GM12878 (cell line): ENCODE measurements around the gene SLC15A3. TPM values are rescaled to one million over a fixed set of nuclear protein-coding genes. Genes with fewer than 3 reads are reported as not detected.

Source experiments
- E4F1 ChIP-seq: fragments of 450-650 bp; IDR thresholded peaks from 2 replicates; pipeline ENCODE4 v1.6.1; 2018; ENCODE audit warnings: borderline replicate concordance, mild to moderate bottlenecking; ENCODE audit not compliant: partially characterized antibody
- NBN ChIP-seq: fragments of 450-650 bp; IDR thresholded peaks from 2 replicates; pipeline ENCODE4 v1.6.1; 2016
- NR2F1 ChIP-seq: fragments of 450-650 bp; conservative IDR thresholded peaks from 2 replicates; pipeline ENCODE4 v1.6.1; 2017; ENCODE audit warnings: mild to moderate bottlenecking
- PBX3 ChIP-seq: IDR thresholded peaks from 2 replicates; pipeline ENCODE4 v1.6.1; 2011; ENCODE audit warnings: mild to moderate bottlenecking, low read depth, low read length, moderate library complexity; ENCODE audit not compliant: insufficient replicate concordance
- PML ChIP-seq: IDR thresholded peaks from 2 replicates; pipeline ENCODE4 v1.6.1; 2012; ENCODE audit warnings: low read length, inconsistent platforms
- ZBTB11 ChIP-seq: fragments of 450-650 bp; formaldehyde crosslinking; IDR thresholded peaks from 2 replicates; pipeline ENCODE4 v1.5.0; 2022; ENCODE audit warnings: mild to moderate bottlenecking, missing genetic modification characterization
- polyA plus RNA-seq, 11 experiments: library from polyadenylated mRNA; depleted of rRNA in 4 of 11; unstranded in 6 of 11; stranded (reverse) in 5 of 11; fragments of >200 nt; fragmentation: Nextera tagmentation in 4 of 11; fragmentation: Illumina TruSeq in 1 of 11; extraction: Ambion mirVana in 4 of 11; extraction: Trizol in 1 of 11; gene quantifications; 1 replicate in 1 of 11; 2 replicates in 10 of 11; pipeline versions ENCODE4 v1.2.1 to v1.2.3, GENCODE V29; 2011 to 2016; ENCODE audit warnings: inconsistent platforms in 2 of 11, missing spikeins in 2 of 11, low read depth in 1 of 11
- total RNA-seq, 4 experiments: library from RNA; depleted of rRNA in 3 of 4; stranded (reverse); fragments of >200 nt in 3 of 4; fragmentation: Illumina TruSeq in 1 of 4; extraction: Trizol in 1 of 4; gene quantifications; 2 replicates each; pipeline versions ENCODE4 v1.2.1 to v1.2.3, GENCODE V29; 2013 to 2021

Gene SLC15A3
- total and polyA plus RNA-seq, 10 of the 15 experiments (the other 5 are each of a cell fraction or from before 2014, with no cell fraction given): 17.7 to 102 (median 55.8) TPM

- TF ChIP-seq E4F1 (no peak), NBN (no peak), PML (no peak), PBX3 (no peak), ZBTB11 (no peak), NR2F1 (no peak)
- TF ChIP-seq, all 136 proteins: peak for 0
Measured at GRCh38 chr11:60977836-60978235, 25.9 kb upstream of the SLC15A3 start (continued).
